Mononuclear cell (primary cell): Measurements from ENCODE around the gene CCDC144A. TPM values are rescaled to one million over a fixed set of nuclear protein-coding genes. Genes with fewer than 3 reads are reported as not detected.
"Not testable (repeated sequence)": the region's sequence is repeated elsewhere in the genome, so short reads cannot be mapped to it uniquely, and the experiment has no call there.

ENCODE experiments used
- H3K27me3 ChIP-seq: 2 replicates; pipeline ENCODE4 v1.6.0; 2011; ENCODE audit warnings: low read length, control low read depth; ENCODE audit not compliant: insufficient read depth
- H3K4me1 ChIP-seq: 2 replicates; pipeline ENCODE4 v1.5.1; 2011; ENCODE audit warnings: mild to moderate bottlenecking, low read length, control low read depth; ENCODE audit not compliant: insufficient read depth
- H3K4me3 ChIP-seq: 2 replicates; pipeline ENCODE4 v1.5.1; 2011; ENCODE audit warnings: mild to moderate bottlenecking, low read length, moderate library complexity
- H3K9me3 ChIP-seq: 2 replicates; pipeline ENCODE4 v1.5.1; 2011; ENCODE audit warnings: low read depth, mild to moderate bottlenecking, control low read depth, low read length
- total RNA-seq: library from RNA; depleted of rRNA; stranded (reverse); fragments of >200 nt; gene quantifications from one replicate; pipeline ENCODE4 v1.2.3, GENCODE V29; 2012

Gene CCDC144A
- 3.8 TPM for total RNA-seq

GRCh38 chr17:16689731-16690281 is at the start of gene CCDC144A:
Gene CCDC144A, plus strand, starts transcription at chr17:16690241. Its CDS starts 160 bp downstream, at chr17:16690401.
- H3K9me3 ChIP-seq, H3K27me3 ChIP-seq, H3K4me1 ChIP-seq, H3K4me3 ChIP-seq: not testable (repeated sequence)

GRCh38 chr17:16649585-16649984 is 40.5 kb upstream of the CCDC144A start:
- H3K27me3 ChIP-seq = no peaks in the 10 kb centered on the region
- no peaks in the 10 kb centered on the region for H3K9me3 ChIP-seq
- H3K4me1 ChIP-seq = peaks cover 7% of the 10 kb centered on the region
- no peak overlapping the region for H3K4me3 ChIP-seq

GRCh38 chr17:16652252-16652651 is 37.8 kb upstream of the CCDC144A start:
- Histone ChIP-seq H3K9me3 (no peaks in the 10 kb centered on the region), H3K27me3 (peaks cover 8% of the 10 kb centered on the region), H3K4me3 (no peak overlapping the region), H3K4me1 (peaks cover 7% of the 10 kb centered on the region)

GRCh38 chr17:16652847-16653366 is 37.1 kb upstream of the CCDC144A start:
- no peaks in the 10 kb centered on the region for H3K9me3 ChIP-seq
- H3K4me1 ChIP-seq = peaks cover 7% of the 10 kb centered on the region
- peak overlapping the region; percentile 82 for H3K4me3 ChIP-seq
- H3K27me3 ChIP-seq = peaks cover 8% of the 10 kb centered on the region

- Histone ChIP-seq H3K4me3 (peak within 1 kb of the TSS; percentile 82), H3K27me3 (peaks cover 8% of the 10 kb centered on the region), H3K4me1 (peaks cover 7% of the 10 kb centered on the region), H3K9me3 (no peaks in the 10 kb centered on the region)
Measured at GRCh38 chr17:16653367-16654041, 36.5 kb upstream of the CCDC144A start, which contains the start of gene ZNF624. Gene ZNF624, minus strand, starts transcription at chr17:16653850.

- Histone ChIP-seq H3K4me1 (no peaks in the 10 kb centered on the region), H3K4me3 (no peak overlapping the region), H3K9me3 (no peaks in the 10 kb centered on the region), H3K27me3 (peaks cover 17% of the 10 kb centered on the region)
Measured at GRCh38 chr17:16661217-16661616, 28.8 kb upstream of the CCDC144A start.

- Histone ChIP-seq H3K9me3 (no peaks in the 10 kb centered on the region), H3K4me1 (peaks cover 6% of the 10 kb centered on the region)
Measured at GRCh38 chr17:16662936-16663335, 27.1 kb upstream of the CCDC144A start.

GRCh38 chr17:16666553-16666906 is 23.5 kb upstream of the CCDC144A start:
- not testable (repeated sequence) for H3K9me3 ChIP-seq, H3K4me1 ChIP-seq, H3K4me3 ChIP-seq
- peaks cover 48% of the 10 kb centered on the region for H3K27me3 ChIP-seq

More at GRCh38 chr17:16662936-16663335, 27.1 kb upstream of the CCDC144A start:
- Histone ChIP-seq H3K27me3 (peaks cover 23% of the 10 kb centered on the region), H3K4me3 (no peak overlapping the region)

- not testable (repeated sequence) for H3K4me1 ChIP-seq, H3K9me3 ChIP-seq, H3K4me3 ChIP-seq
- H3K27me3 ChIP-seq = peaks cover 50% of the 10 kb centered on the region
Measured at GRCh38 chr17:16666907-16667636, 23.0 kb upstream of the CCDC144A start.

- Histone ChIP-seq H3K9me3 (no peaks in the 10 kb centered on the region), H3K4me3 (no peak overlapping the region), H3K27me3 (peaks cover 3% of the 10 kb centered on the region), H3K4me1 (no peaks in the 10 kb centered on the region)
Measured at GRCh38 chr17:16676676-16677268, 13.3 kb upstream of the CCDC144A start.

- H3K4me1 ChIP-seq, H3K4me3 ChIP-seq, H3K9me3 ChIP-seq: not testable (repeated sequence)
- peaks cover 12% of the 10 kb centered on the region for H3K27me3 ChIP-seq
Measured at GRCh38 chr17:16683290-16684138, 6.5 kb upstream of the CCDC144A start.

- not testable (repeated sequence) for H3K4me1 ChIP-seq, H3K9me3 ChIP-seq, H3K4me3 ChIP-seq
- H3K27me3 ChIP-seq = peaks cover 12% of the 10 kb centered on the region
Measured at GRCh38 chr17:16686019-16686418, 4.0 kb upstream of the CCDC144A start.

GRCh38 chr17:16687151-16687550 is 2.9 kb upstream of the CCDC144A start:
- peaks cover 12% of the 10 kb centered on the region for H3K27me3 ChIP-seq
- H3K4me1 ChIP-seq, H3K4me3 ChIP-seq, H3K9me3 ChIP-seq: not testable (repeated sequence)

- not testable (repeated sequence) for H3K27me3 ChIP-seq, H3K4me3 ChIP-seq, H3K9me3 ChIP-seq, H3K4me1 ChIP-seq
Measured at GRCh38 chr17:16690447-16690846, 406 bp downstream of the CCDC144A start.
